ENCODE data around the gene RASA1.

GRCh38 chr5:87367243-87367642 is 99.6 kb downstream of the RASA1 start:
- TF ChIP-seq CTCF (IDR thresholded peaks at IDR 0.05) (no peak), POLR2A (IDR thresholded peaks at IDR 0.05) (no peak), POLR2AphosphoS5 (IDR thresholded peaks at IDR 0.05) (no peak)
